Colonic mucosa (tissue), 4 donors: ENCODE data around the gene SH3GL3. TPM values are rescaled to one million over a fixed set of nuclear protein-coding genes. Genes with fewer than 3 reads are reported as not detected.

Source experiments
- DNase-seq: peaks from one replicate; pipeline ENCODE4 v3.0.0-alpha.2; 2020
- H3K27ac ChIP-seq: fragments of 200-600 bp; one replicate; pipeline ENCODE4 v1.8.0; 2021
- H3K27me3 ChIP-seq: fragments of 200-600 bp; one replicate; pipeline ENCODE4 v1.8.0; 2021
- H3K36me3 ChIP-seq: fragments of 200-600 bp; one replicate; pipeline ENCODE4 v1.8.0; 2021
- H3K4me1 ChIP-seq: fragments of 200-600 bp; one replicate; pipeline ENCODE4 v1.8.0; 2021; ENCODE audit warnings: mild to moderate bottlenecking
- H3K4me3 ChIP-seq: fragments of 200-600 bp; one replicate; pipeline ENCODE4 v1.8.0; 2021
- H3K9ac ChIP-seq, 2 donors: one replicate each; pipeline ENCODE4 v1.7.0; 2013; ENCODE audit warnings: control low read depth in 2 of 2, low read depth in 2 of 2, low read length in 2 of 2
- H3K9me3 ChIP-seq: fragments of 200-600 bp; one replicate; pipeline ENCODE4 v1.8.0; 2021
- CTCF ChIP-seq: fragments of 200-600 bp; IDR thresholded peaks from one replicate; pipeline ENCODE4 v1.8.0; 2022; ENCODE audit warnings: antibody characterized with exemption, mild to moderate bottlenecking
- intact Hi-C: fragments of 100-400 bp; cut with DNase I; formaldehyde crosslinking; loops from one replicate; pipeline ENCODE4 v1.14.1; 2022
- total RNA-seq, 2 donors: library from RNA; stranded (reverse); fragmentation: NEBNext Ultra II Directional in 1 of 2; extraction: Animal tissue kit (Norgen Biotek cat#: 25700) in 1 of 2; gene quantifications; one replicate each; pipeline ENCODE4 v1.2.1, GENCODE V29; 2021
- donor health status: healthy.
- donor health status: DM: no; HTN: no; CAD: no.
- donor health status: DM: no; HTN: no; CAD: no.

Gene SH3GL3
- total RNA-seq, 2 donors from 2014 or later = not detected

GRCh38 chr15:83477172-83477807 is 30.1 kb downstream of the SH3GL3 start:
- H3K4me3 ChIP-seq = no peak overlapping the region
- TF ChIP-seq CTCF = no peak
- H3K27me3 ChIP-seq = no peaks in the 10 kb centered on the region
- DNase-seq = no peak
- H3K4me1 ChIP-seq = no peaks in the 10 kb centered on the region
- intact Hi-C loops = no loop called here
- no peak overlapping the region for H3K9ac ChIP-seq
- H3K27ac ChIP-seq = no peak overlapping the region
- no peaks in the 10 kb centered on the region for H3K36me3 ChIP-seq
- H3K9me3 ChIP-seq = no peaks in the 10 kb centered on the region

- H3K27ac ChIP-seq = no peak overlapping the region
Measured at GRCh38 chr15:83477808-83478537, 30.8 kb downstream of the SH3GL3 start.

DNA sequence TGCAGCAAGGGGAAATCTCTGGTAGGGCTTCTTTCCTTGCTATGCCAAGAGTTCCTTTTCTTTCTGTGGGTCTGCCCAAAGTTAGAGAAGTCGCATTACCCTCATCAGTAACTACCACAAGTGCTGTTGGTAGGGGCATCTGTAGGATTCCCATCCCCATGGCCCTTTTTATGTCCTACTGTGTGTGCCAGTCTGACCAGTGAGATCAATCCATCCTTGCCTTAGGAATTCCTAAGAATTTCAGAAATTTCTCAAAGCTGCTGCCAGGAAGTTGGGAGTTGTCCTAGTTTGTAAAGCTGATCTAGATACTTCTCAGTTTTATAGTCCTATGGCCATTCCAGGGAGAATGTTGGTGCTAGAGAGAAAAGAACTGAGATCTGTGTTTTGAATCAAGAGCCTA is 36.5 kb downstream of the SH3GL3 start:
- H3K4me1 ChIP-seq = no peaks in the 10 kb centered on the region
- H3K9ac ChIP-seq = no peak overlapping the region
- no peaks in the 10 kb centered on the region for H3K27me3 ChIP-seq
- intact Hi-C loops = no loop called here
- no peaks in the 10 kb centered on the region for H3K9me3 ChIP-seq
- H3K36me3 ChIP-seq = no peaks in the 10 kb centered on the region
- no peak overlapping the region for H3K4me3 ChIP-seq
- no peak overlapping the region for H3K27ac ChIP-seq
- no peak for DNase-seq
- no peak for TF ChIP-seq CTCF

More at GRCh38 chr15:83477808-83478537, 30.8 kb downstream of the SH3GL3 start:
- H3K36me3 ChIP-seq = no peaks in the 10 kb centered on the region
- H3K9me3 ChIP-seq = no peaks in the 10 kb centered on the region
- no peak overlapping the region for H3K9ac ChIP-seq
- H3K4me3 ChIP-seq = no peak overlapping the region
- no peaks in the 10 kb centered on the region for H3K4me1 ChIP-seq
- TF ChIP-seq CTCF = no peak
- intact Hi-C loops = no loop called here
- H3K27me3 ChIP-seq = no peaks in the 10 kb centered on the region
- no peak for DNase-seq

DNA sequence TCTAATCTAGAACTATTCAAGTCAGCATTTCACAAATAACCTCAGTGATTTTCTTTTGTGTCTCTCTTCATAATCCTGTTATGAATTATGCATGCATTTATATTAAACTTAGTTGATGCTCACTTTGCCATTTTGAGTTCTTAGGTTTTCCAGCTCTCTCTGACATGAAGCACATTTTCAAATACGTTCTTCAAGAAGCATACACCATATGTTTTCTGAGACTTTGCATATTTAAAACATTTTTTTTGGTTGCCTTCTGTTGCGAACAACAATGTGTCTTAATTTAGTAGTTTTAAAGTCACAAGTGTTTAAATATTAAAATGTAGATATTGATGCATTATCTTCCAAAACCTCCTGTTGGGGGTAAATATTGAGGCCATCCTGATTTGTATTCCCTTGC is 37.5 kb downstream of the SH3GL3 start:
- H3K9ac ChIP-seq = no peak overlapping the region
- H3K27me3 ChIP-seq = no peaks in the 10 kb centered on the region
- no peak overlapping the region for H3K27ac ChIP-seq
- H3K9me3 ChIP-seq = no peaks in the 10 kb centered on the region
- DNase-seq = no peak
- no peaks in the 10 kb centered on the region for H3K4me1 ChIP-seq
- intact Hi-C loops = no loop called here
- TF ChIP-seq CTCF = no peak
- no peak overlapping the region for H3K4me3 ChIP-seq
- no peaks in the 10 kb centered on the region for H3K36me3 ChIP-seq

GRCh38 chr15:83486363-83486762 is 39.2 kb downstream of the SH3GL3 start:
- Histone ChIP-seq H3K27ac (no peak overlapping the region), H3K9me3 (no peaks in the 10 kb centered on the region), H3K4me1 (no peaks in the 10 kb centered on the region), H3K36me3 (no peaks in the 10 kb centered on the region), H3K9ac (no peak overlapping the region), H3K27me3 (no peaks in the 10 kb centered on the region), H3K4me3 (no peak overlapping the region)
- TF ChIP-seq CTCF = no peak
- no peak for DNase-seq
- intact Hi-C loops = no loop called here
